Stimulated activated CD4-positive, alpha-beta T cell treated with anti-CD3 and anti-CD28 coated beads, TNF-alpha, amount 100 ng/mL, for 4 hours (primary cell): ENCODE measurements around the gene CIPC.

ENCODE experiments used
- DNase-seq, 3 experiments: peaks; one replicate each; pipeline ENCODE4 v3.0.0-alpha.2; 2020; ENCODE audit warnings: low read depth in 3 of 3

Gene CIPC

GRCh38 chr14:77069551-77069950 is 28.5 kb upstream of the CIPC start:
- DNase-seq, result no peak

GRCh38 chr14:77071938-77072388 is 26.1 kb upstream of the CIPC start:
- no peak for DNase-seq

- DNase-seq, result no peak
Observed at GRCh38 chr14:77074969-77075368, 23.1 kb upstream of the CIPC start.

- no peak for DNase-seq
Observed at GRCh38 chr14:77076113-77076631, 21.9 kb upstream of the CIPC start.

DNA sequence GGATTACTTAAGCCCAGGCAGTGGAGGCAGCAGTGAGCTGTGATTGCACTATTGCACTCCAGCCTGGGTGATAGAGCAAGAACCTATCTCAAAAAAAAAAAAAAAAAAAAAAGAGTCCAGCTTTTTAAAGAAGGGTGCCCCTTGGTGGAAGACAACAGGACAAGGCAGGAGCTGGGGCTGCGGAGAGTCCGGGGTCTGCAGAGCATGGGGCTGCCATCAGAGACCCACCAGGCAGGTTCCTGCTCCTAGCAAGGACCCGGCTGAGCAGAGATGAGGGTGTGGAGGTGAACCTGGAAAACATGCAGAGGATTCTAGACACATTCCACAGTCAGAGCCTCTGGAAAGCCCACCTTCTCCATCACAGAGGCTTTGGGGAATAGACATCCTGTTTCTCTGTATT is 21.0 kb upstream of the CIPC start:
- DNase-seq, result no peak

- DNase-seq, result no peak
Observed at GRCh38 chr14:77082356-77082755, 15.7 kb upstream of the CIPC start.

DNA sequence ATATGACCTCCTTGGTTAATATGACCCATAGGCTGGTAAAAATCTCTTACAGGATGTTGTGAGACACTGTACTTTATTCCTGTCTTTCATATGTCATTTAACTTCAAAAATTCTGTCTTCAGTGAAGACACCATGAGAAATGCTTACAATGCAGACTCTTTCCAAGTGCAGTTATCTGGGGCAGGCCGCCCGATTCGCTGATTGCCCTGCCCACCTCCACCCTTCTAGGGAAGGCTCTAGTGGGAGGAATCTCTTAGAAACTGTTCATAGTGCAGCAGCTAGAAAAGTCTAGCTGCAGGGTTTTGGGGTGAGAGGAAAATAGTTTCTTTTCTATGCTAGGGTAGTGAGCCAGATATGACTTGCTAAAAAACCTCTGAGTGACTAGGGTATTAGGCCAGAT is 15.0 kb upstream of the CIPC start:
- no peak for DNase-seq

DNA sequence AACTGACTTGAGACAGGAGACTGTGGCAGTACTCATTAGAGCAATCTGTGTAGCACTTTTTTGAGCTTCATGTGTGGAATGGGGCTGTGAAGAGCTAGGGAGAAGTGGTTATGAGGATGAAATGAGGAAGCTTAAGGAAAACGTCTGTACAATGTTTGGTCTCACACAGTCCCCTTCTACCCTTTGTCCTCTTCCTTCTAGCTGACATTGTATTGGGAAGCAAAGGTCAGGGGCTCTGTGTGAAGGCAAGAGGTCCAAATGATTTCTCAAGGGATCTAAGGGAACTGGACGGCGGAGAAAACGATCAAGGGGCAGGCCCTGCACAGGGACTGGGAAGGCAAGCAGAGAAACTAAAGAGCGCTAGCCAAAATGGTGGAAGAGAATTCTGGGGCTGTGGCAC is 13.1 kb upstream of the CIPC start:
- DNase-seq, result no peak

GRCh38 chr14:77085538-77085937 is 12.5 kb upstream of the CIPC start:
- no peak for DNase-seq

- no peak for DNase-seq
Observed at GRCh38 chr14:77086017-77086727, 11.9 kb upstream of the CIPC start.

DNA sequence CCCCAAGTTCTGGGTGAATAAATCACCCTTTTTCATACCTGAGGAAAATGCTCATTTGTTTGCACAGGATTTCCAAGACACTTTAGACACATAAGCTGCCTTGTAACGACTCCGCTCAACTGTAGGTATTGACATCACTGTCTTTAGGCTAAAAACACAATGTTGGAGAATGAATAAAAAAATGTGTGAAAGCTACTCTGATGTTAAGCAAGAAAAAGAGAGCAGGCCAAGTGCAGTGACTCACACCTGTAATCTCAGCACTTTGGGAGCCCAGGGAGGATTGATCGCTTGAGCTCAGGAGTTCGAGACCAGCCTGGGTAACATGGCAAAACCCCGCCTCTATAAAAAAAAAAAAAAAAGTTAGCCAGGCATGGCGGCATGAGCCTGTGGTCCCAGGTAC is 11.1 kb upstream of the CIPC start:
- DNase-seq, result no peak

DNA sequence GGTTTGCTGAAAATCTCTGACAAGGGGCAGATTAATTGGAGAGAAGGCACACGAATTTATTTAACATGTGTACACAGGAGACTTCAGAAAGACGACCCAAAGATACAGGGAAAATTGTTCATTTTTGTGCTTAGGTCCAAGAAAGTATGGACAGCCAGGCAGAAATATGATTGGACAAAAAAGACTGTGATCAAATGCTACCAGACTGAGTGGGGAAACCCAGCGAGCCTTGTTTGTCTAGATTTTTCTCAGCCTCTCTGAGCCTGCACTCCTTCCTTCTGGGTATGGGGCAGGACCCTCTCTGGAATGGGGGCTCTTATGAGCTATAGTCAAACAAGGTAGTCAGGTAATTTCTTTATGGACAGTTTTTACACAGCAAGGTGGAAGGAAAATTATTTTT is 10.4 kb upstream of the CIPC start:
- no peak for DNase-seq

DNA sequence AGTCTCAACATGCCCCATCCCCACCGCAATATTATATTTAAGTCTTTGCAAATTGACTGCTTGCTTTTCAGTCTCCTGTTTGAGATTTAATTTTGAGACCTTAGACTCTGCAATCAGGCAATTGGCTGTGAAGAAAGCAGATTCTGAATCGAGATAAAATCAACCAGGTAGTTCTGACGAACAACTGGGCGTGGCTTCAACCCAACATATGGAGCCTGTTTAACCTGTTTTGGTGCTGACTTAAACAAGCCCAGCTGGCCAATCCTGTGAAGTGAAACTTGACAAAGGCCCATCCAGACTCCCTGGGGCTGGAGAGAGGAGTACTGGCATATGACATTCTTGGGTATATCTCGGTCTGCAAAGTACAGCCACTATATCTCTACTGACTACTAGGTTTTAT is 9.8 kb upstream of the CIPC start:
- DNase-seq, result no peak

- no peak for DNase-seq
Observed at GRCh38 chr14:77088645-77089044, 9.4 kb upstream of the CIPC start.

GRCh38 chr14:77091518-77091917 is 6.5 kb upstream of the CIPC start:
- DNase-seq, result no peak

DNA sequence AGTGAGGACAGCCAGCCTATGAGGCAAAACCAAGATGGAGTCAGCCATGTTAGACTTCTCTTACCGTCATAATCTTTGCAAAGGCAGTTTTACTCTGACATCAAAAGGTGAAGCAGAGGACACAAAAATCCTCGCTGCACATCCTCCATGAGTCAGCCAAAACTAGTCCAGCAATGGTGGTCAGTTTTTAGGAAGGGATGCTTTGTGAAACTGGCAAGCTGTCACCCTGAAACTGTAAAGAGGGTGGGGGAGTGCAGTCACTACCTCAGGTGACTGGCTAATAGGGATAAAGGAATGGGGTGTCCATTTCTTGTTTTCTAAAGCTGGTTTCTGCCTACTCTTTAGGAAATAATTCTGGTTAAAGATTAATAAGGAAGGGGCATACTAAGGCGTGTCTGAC is 5.4 kb upstream of the CIPC start:
- no peak for DNase-seq

GRCh38 chr14:77094672-77095284 is 3.3 kb upstream of the CIPC start:
- peak; percentile 41 to 64 (median 58) for DNase-seq

DNA sequence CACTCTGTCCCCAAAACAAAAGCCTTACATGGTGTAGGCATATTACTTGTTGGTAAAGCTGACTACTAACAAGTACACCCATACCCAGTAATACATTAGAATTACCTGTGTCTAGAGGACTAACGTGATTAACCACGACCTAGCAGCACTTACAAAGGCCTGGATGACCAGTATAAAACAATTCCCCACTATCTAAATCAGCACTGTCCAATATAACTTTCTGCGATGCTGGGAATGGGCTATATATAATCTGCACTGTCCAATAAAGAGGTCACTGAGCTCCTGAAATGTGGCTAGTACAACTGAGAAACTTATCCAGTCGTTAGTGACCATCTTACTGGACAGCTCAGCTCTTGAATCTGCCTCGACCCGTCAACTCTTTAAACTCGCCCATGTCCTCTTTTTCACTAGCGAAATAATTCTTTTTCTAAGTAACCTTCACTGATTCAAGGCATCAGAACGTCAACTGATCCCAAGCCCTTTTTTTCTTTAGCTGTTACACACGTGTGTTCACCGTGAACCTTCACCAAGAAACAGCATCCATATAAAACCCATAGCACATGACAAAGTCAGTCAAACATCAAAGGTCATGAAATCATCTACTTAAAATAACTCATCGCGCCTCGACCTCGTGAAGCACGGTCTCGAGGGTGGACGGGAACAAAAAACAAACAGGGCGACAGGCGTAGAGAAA is 905 bp upstream of the CIPC start:
- no peak for DNase-seq

GRCh38 chr14:77098529-77099353 is 683 bp downstream of the CIPC start:
- DNase-seq, result no peak

GRCh38 chr14:77099425-77100167 is 1.5 kb downstream of the CIPC start:
- no peak for DNase-seq

DNA sequence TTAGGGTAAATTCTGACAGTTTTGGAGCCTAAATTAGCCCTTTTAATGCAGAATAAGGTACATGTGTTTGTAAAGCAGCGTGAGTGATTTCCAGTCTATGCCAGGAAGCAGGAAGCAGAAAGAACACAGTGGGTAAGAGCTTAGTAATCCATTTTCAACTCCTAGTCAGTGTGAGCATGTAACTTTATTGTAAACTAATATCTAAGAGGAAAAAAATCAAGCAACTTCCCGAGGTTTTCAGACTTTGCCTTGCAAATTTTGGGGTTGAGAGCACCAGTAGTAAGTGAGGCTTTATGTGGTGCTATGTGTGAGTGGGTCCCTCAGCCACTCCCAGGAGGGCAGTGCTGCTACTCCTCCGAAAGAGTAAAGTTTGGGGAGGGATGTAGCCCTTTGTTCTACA is 2.9 kb downstream of the CIPC start:
- no peak for DNase-seq
